GM18502 (cell line): ENCODE measurements around the gene GPAM.
A peak's percentile ranks its signal among the peaks of the same experiment; 100 is the strongest.
"Not testable (repeated sequence)": the region's sequence is repeated elsewhere in the genome, so short reads cannot be mapped to it uniquely, and the experiment has no call there.

Experiments used
- ATAC-seq: cut with Tn5 transposase; IDR thresholded peaks from one replicate; pipeline ENCODE4 v1.9.1; 2021; ENCODE audit warnings: mild to moderate bottlenecking; ENCODE audit not compliant: unreplicated experiment, poor library complexity

Gene GPAM

DNA sequence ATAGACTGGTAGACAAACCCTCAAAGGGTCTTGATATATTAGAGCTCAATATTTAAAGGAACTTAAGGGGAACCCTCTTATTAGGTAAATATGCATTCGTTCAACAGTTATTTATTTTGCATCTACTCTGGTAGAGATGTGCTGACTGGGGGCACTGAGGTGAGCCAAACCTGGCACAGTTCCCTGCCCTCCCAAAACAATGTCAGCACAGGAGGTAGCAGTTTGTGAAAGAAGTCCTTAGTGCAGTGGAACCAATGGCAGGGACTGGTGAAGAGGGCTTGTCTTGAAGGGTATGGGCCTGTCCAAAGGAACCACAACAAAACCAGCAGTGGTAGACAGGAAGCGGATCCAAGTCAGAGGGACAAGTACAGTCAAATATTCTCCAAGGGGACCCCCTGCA, 32.6 kb upstream of the GPAM start:
- no peak for ATAC-seq

DNA sequence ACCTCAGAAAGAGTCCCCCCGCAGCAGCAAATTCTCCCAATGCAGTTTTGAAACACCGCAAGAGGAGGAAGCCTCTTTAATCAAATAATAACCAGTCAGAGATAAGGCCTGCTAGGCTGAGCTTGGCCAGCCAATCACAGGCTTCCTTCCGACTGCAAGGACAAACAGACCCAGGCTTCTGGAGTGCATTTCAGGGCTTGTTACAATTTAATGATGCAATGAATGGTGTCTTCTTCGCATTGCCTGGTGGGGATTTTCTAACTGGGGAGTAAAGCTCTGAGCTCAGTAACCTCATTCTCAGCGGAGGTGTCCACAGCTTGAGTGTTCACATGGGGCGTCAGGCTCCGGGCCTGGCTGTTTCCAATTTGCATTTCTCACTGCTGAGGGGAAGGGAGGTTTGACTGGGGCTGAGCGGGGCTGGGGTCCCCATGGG, 31.8 kb upstream of the GPAM start:
- no peak for ATAC-seq

DNA sequence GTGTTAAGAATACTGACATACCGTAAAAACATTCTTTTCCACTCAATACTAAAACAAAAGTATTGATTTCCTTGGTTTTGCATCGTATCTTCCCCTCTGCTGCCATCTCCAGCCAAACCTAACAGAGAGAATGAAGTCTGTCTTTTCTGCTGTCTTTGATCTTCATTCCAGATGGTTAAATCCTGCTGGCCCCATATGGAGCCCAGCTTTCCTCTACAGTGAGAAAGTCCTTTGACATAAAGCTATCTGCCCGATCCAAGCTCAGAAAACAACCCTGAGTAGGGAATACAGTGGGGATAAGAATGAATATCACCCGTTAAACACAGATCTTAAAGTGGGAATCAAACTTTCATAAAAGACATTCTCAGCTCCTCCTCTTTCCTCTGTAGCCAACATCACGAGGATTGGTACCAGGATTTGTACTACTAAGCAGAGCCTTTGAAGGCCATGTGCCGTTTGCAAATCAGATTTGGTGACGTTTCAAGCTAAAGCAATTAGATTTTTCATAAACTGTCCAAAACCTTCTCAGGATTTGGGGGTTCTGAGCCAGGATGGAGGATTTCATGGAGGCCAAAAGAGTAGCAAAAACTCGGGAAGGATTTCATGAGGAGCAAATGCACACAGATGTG, 30.8 kb upstream of the GPAM start:
- no peak for ATAC-seq

DNA sequence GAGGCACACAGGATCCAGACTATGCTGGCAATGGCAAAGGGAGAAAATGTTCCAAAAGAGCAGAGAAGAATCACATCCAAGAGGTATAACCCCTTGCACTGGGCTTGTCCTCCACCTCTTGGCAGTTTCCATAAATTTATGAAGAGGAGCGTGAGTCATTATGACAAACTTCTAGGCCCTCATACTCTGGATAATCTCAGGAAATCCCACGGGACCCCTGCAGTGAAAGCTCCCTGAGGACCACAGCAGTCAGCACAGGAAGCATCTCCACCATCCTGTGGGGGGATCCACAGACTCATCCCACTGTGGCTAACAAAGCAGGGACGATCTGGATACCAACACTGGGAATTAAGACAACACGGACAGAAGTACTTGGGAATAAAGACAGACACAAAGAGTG, 30.3 kb upstream of the GPAM start:
- ATAC-seq: no peak

DNA sequence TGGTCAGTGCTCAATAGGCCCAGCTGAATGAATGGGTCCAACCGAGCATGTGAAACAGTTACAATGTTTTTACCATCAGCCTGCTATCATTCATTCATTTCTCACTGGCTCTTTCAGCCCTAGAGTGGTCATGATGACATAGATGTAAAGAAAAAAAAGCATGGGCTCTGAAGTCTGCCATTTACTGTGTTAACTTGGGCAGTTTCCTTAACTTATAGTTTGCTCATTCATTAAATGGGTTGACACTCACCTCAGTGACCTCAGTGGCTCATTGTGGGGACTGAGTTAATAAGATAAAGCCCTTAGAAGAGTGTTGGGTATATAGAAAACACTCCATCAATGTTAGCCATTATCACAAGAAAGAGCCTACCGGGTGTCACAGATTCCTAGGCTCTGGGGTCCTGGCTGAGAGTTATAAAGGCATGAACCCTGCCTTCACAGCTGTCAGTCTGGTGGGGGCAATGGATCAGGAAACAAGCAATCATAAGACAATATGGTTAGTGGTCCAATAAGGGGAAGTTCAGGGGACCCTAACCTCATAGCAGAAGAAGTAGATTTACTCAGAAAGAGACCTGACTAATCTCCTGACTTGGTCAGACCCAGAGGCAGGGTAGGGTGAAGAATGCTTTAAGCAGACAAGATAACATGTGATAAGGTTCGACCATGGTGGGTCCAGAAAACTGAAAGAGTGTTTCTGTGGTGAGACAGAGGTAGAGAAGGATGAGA, 29.7 kb upstream of the GPAM start:
- ATAC-seq: peak; percentile 77

DNA sequence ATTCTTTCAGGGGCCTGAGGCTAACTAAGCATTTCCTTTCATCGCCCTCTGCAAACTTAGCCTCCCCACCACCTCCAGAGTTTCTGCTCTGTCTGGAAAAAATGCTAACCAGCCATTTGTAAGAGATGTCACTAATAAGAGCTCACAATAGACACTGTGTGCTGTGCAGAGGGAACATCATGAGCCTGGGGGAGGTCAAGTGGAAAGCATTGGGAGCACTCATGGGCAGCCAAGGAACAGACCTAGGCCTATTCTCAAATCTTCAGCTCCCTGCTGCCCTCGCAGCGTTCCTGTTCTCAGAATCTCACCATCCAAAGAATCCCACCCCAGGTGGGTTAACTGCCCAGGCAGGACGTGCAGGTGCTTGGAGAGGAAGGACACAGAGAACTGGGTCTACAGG, 27.1 kb upstream of the GPAM start:
- no peak for ATAC-seq

DNA sequence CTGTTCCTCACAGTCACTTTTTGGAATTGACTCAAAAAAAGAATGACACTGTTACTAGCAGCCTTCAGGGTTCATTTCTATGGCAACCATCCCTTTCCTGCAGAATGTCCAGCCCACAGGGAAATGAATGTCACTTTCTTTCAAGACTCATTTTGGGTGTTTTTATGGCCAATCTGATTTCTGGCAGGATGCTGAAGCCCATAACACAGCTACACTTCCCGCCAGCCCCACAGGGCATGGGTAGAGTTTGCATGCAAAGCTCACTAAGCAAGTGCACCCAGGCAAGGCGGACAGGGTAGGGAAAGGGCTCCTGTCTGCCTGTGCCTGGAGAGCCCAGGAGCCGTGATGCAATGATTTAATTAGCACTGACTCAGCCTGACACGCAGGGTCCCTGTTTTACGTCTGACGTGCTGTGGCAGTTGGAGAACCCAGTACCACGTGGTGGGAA, 26.1 kb upstream of the GPAM start:
- ATAC-seq: no peak

DNA sequence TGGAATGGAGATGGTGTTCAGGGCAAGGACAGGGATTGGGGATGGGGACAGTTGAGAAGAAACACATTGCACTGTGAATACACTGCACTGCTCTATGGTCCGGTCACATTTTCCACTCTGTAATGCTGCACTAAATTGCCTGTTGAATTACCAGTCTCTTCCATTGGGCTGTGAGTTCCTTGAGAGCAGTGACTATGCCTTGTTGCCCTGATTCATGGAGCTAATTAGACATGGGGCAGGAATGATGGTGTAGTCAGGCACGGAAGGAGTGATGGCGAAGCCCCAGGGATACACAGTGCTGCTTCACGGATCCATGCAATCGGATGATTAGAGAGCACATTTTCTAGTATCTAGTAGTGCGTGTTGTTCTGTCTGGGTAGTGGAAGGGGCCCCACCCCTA, 25.4 kb upstream of the GPAM start:
- ATAC-seq: no peak

DNA sequence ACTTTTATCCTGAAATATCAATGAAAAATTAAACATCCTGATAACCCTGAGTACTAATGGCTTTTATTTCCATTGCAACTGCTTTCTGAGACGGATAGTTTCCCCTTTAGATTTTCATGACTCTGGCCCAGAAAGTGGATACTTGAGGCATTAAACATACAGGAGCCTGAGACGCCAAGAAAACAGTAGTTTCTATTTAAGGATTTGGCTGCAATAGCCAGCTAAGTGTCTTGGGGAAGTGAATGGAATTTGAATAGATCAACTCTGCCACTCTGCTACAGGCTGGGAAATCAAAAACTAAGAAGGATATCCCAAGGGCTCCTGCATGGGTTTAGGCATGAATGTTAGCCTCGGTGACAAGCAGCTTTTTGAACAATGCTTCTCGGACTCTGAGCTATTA, 24.7 kb upstream of the GPAM start:
- no peak for ATAC-seq

DNA sequence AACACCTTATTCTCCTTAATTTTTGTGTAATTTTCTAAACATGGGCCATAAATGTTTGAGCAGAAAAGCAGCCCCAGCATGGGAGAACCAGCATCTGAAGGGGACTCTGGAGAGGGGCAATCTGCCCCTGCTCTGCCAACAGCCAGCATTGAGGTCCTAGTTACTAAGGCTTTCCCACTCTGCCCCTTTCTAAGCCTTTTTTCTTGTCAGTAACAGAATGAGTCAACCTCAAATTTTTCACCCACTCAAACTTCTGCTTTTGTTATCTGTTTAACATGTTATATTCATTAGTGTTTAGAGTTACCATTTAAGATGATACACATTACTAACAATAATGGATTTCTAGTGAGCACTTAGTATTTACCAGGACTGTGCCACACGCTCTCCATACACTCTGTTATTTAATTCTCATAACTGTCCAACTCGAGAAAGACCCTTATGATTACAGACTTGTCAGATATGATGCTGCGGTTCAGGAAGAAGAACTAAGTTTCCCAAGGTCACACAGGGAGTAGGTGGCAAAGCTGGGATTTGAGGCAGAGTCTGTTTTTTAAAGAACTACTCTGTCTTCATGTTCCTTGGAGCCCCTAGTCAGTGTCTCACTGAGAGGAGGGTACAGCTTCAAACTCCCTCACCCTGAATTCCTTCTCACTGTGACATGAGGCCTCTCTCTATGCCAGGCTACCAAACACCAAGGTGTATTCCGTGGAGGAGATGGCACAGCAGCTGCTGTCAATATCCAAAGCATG, 19.9 kb upstream of the GPAM start:
- ATAC-seq: peak; percentile 77

DNA sequence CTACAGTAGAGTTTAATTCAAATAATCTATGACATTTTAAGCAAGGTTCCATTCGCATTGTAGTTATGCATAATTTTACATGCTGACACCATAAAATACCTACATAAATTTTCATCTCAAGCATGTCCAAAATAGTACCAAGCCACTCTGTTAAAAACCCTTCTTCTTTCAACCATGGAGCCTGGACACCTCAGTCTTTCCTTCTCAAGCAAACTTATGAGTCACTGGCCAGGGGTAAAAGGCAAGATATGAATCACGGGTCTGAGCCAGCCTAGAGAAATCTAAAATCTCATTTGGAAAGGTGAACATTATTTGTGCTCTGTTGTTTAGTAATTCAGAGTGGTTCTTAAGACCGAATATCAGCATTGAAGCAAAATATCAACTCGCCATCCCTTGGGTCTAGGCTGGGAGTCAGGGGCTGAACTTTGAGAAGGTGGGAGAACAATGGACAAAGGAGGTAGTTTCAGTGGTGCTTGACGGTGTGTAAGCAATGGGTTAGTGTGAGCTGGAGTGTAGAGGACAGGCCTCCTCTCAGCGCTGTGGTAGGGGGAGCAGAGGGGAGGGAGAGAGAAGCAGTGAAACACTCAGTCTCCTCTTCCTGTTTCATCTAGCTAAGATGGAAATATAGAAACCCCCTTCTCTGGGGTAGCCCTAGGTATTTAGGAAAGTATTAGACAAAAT, 19.1 kb upstream of the GPAM start:
- ATAC-seq: peak; percentile 88

DNA sequence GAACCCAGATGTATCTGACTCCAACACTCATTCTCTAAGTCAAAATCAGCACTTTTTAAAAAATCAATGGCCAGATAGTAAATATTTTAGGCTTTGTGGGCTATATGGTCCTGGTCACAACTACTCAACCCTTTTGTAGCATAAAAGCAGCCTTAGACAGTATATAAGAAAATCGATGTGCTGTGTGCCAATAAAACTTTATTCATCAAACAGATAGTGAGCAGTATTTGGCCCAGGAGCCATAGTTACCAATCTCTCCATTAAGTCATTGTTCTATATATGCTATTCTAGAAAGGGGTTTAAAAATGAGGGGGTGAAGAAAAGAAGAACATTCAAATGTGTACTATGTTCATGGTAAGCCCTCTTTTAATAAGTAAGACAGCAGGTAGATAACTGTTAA, 18.5 kb upstream of the GPAM start:
- ATAC-seq: no peak

DNA sequence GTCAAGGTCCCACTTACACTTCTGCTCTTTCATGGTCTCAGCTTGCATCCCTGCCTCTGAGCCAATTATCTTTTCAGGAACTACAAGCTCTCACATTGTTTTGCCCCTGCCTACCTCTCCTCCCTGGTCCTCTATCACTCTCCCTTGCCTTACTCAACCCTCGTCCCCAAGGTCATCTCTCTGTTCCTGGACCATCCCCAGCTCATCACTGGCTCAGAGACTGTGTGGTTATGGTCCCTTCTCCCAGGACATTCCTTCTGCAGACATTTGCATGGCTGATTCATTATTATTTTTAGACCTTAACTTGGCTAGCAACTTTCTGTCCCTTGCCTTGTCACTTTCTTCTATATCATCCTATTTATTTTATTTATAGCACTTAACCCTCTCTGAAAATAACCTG, 17.8 kb upstream of the GPAM start:
- ATAC-seq: no peak

DNA sequence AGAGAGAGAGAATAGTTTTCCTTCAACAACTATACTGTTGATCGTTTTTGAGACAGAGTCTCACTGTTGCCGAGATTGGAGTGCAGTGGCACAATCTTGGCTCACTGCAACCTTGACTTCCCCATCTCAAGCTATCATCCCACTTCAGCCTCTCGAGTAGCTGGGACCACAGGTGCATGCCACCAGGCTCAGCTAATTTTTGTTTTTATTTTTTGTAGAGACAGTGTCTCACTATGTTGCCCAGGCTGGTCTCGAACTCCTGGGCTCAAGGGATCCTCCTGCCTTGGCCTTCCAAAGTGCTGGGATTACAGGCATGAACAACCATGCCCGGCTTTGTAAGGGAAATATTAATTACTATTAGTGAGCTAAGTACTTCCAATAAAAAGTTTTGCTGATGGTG, 16.7 kb upstream of the GPAM start:
- ATAC-seq: not testable (repeated sequence)

DNA sequence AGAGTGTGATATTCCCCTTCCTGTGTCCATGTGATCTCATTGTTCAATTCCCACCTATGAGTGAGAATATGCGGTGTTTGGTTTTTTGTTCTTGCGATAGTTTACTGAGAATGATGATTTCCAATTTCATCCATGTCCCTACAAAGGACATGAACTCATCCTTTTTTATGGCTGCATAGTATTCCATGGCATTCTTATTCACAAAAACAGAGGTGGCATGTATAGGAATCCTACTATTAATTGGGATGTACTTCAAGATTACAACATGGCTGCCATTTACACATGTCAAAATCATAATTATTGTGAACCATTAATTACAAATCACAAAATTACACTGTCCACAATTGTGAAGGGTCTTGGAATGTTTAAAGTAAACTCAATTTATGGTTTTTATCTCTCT, 14.1 kb upstream of the GPAM start:
- not testable (repeated sequence) for ATAC-seq

DNA sequence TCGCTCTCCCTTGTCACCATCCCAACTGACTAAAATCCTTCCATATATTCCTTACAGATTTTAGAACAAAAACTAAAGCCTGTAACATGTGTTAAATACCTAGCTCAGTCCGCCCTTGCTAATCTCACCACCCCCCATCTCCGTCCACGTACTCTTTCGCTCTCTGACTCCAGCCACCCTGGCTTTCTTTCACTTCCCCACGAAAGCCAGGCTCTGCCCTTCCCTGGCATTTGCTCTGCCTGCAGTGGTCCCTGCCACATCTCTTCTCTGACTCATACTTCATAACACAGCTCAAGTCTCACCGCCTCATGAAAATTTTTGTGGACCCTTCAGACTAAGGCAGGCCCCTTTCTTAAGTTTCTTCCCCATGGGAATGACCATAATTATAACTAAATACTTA, 11.7 kb upstream of the GPAM start:
- no peak for ATAC-seq

DNA sequence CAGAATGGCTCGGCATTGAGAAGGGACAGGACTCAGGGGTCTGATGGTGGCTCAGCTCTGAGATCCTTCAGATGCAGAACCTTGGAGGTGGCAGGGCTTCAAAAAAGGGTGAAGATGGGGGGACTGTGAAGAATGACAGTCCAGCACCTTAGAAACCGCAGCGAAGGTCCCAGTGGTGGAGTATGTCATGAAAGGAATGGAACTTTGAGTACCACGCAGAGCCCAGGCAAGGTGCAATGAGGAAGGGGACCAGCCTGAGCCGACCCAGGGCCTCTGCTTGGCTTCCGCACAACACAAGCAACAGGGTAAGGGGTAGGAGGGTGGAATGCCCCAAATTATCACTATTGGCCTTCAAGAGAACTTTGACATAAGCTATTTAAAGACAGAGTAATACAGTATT, 8.2 kb upstream of the GPAM start:
- ATAC-seq: no peak

DNA sequence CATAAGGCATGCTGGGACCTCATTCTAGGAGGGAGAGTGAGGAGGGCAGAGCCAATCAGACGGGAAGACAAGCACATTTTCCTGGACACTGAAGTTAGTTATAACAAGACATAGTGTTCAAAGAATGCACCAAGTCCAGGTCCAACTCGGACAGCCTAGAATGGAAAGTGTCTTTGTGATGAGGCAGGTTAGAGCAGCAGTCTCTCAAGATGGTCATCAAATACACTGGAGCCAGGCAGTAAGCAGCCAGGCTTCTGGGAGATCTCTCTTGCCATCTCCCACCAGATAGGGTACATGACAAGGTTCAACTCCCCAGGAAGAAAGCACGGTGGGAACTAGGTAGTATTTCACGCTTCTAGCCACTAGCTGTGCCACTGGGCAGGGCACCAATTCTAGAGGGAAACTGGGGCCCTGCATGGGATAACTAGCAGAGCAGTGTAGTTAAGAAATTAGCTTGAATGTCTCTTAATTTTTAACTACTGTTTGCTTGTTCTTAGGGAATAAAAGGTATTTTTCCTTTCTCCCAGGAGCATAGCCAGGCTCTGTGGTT, 7.6 kb upstream of the GPAM start:
- no peak for ATAC-seq

DNA sequence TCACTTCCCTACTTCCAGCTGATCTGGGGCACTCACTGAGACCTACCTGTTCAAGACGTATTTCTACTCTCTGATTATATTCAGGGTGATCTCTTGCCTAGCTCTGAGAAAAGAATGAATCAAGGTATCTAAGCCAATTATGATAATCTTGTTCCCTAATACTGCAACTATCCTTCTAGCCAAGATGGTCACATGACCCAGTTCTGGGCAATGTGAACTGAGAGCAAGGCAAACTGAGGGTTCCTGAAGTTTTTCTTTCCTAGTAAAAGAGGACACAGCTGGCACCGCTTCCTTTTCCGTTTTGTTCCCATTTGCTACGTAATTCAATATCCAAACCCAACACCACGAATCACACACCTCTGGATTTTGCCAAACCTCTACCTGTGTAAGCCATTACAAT, 5.9 kb upstream of the GPAM start:
- no peak for ATAC-seq

DNA sequence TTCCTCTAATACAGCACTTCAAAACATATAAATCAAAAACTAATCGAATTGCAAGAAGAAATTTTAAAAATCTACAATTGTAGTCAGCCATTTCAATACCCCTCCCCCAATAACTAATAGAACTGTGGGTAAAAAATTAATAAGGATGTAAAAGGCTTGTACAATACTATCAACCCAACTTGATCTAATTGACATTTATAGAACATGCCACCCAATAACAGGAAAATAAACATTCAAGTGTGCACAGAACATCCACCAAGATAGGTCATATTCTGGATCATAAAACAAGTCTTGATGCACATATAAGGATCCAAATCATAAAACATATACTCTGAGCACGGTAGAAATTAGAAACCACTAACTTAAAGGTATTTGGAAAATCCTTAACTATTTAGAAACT, 4.0 kb upstream of the GPAM start:
- ATAC-seq: no peak

DNA sequence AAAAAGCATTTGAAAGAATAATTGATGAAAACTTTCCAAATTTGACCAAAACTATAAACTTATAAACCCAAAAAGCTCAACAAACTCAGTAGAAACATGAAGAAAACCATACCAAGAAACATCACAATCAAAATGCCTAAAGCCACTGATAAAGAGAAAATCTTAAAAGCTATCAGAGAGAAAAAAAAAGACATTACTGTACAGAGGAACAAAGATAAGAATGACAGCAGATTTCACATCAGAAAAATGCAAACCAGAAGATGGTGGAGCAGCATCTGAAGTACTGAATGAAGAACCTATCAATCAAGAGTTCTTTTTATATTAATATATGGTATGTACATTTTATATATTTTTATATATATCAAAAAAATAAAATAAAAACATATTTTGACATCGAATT, 2.4 kb upstream of the GPAM start:
- no peak for ATAC-seq
